Astrocyte of the cerebellum (primary cell): ENCODE measurements around the gene ADCY10.

Source experiments
- DNase-seq: peaks from one replicate; pipeline ENCODE4 v3.0.0-alpha.2; 2011; ENCODE audit warnings: low read depth
- H3K4me3 ChIP-seq: 2 replicates; pipeline ENCODE4 v1.5.1; 2011; ENCODE audit warnings: mild to moderate bottlenecking, low read depth, low read length, moderate library complexity
- CTCF ChIP-seq: IDR thresholded peaks from 2 replicates; pipeline ENCODE4 v1.5.1; 2012; ENCODE audit warnings: low read length, low read depth, moderate library complexity, mild to moderate bottlenecking; ENCODE audit errors: missing control alignments
- in situ Hi-C: cut with HindIII; loops from 2 replicates; pipeline ENCODE4 v1.10.0; 2017; ENCODE audit warnings: low sequenced_read_pairs

The ADCY10 gene

GRCh38 chr1:167856711-167857418 lies 57.1 kb downstream of the ADCY10 start:
- no peak for TF ChIP-seq CTCF
- no peak overlapping the region for H3K4me3 ChIP-seq
- no peak for DNase-seq
- in situ Hi-C loops: no loop called here

- in situ Hi-C loops: no loop called here
- no peak overlapping the region for H3K4me3 ChIP-seq
- DNase-seq: no peak
- TF ChIP-seq CTCF: no peak
These were observed 59.8 kb downstream of the ADCY10 start for GRCh38 chr1:167854184-167854583.

- in situ Hi-C loops: no loop called here
- H3K4me3 ChIP-seq: no peak overlapping the region
- no peak for TF ChIP-seq CTCF
- DNase-seq: no peak
These were observed 64.3 kb downstream of the ADCY10 start for GRCh38 chr1:167849666-167850065.

GRCh38 chr1:167842872-167843271 lies 71.1 kb downstream of the ADCY10 start:
- in situ Hi-C loops: no loop called here
- H3K4me3 ChIP-seq: no peak overlapping the region
- no peak for TF ChIP-seq CTCF
- DNase-seq: no peak

GRCh38 chr1:167841530-167841929 lies 72.4 kb downstream of the ADCY10 start:
- no peak for TF ChIP-seq CTCF
- in situ Hi-C loops: no loop called here
- no peak overlapping the region for H3K4me3 ChIP-seq
- DNase-seq: no peak

- in situ Hi-C loops: no loop called here
These were observed 74.9 kb downstream of the ADCY10 start for GRCh38 chr1:167839009-167839408.

More at GRCh38 chr1:167839009-167839408, 74.9 kb downstream of the ADCY10 start:
- DNase-seq: no peak
- no peak for TF ChIP-seq CTCF
- H3K4me3 ChIP-seq: no peak overlapping the region
